Measurements from ENCODE around the gene TNIK. TPM values are rescaled to one million over a fixed set of nuclear protein-coding genes. Genes with fewer than 3 reads are reported as not detected.

Gene TNIK
- total RNA-seq, 1 donor from 2014 or later, result 38.1 TPM

GRCh38 chr3:171126478-171127209, 333.6 kb downstream of the TNIK start:
- peaks cover 7% of the 10 kb centered on the region for H3K9me3 Mint-ChIP-seq
- H3K4me3 Mint-ChIP-seq, result no peak overlapping the region
- no peak overlapping the region for H3K27ac Mint-ChIP-seq
- no peak for DNase-seq (ENCODE audit: extremely low spot score, unreplicated experiment)
- H3K4me1 Mint-ChIP-seq (ENCODE audit: unreplicated experiment), result peaks cover 14% of the 10 kb centered on the region
- peaks cover 6% of the 10 kb centered on the region for H3K36me3 Mint-ChIP-seq
- no peak for TF ChIP-seq CTCF (conservative IDR thresholded peaks at IDR 0.05)
- no peaks in the 10 kb centered on the region for H3K27me3 Mint-ChIP-seq

- Mint-ChIP-seq H3K4me1 (ENCODE audit: unreplicated experiment) (peaks cover 7% of the 10 kb centered on the region), H3K27ac (no peak overlapping the region), H3K36me3 (peaks cover 6% of the 10 kb centered on the region), H3K27me3 (no peaks in the 10 kb centered on the region), H3K9me3 (peaks cover 7% of the 10 kb centered on the region), H3K4me3 (no peak overlapping the region)
- no peak for DNase-seq (ENCODE audit: extremely low spot score, unreplicated experiment)
- TF ChIP-seq CTCF (conservative IDR thresholded peaks at IDR 0.05), result no peak
These were observed 335.2 kb downstream of the TNIK start for GRCh38 chr3:171125010-171125409.

DNA sequence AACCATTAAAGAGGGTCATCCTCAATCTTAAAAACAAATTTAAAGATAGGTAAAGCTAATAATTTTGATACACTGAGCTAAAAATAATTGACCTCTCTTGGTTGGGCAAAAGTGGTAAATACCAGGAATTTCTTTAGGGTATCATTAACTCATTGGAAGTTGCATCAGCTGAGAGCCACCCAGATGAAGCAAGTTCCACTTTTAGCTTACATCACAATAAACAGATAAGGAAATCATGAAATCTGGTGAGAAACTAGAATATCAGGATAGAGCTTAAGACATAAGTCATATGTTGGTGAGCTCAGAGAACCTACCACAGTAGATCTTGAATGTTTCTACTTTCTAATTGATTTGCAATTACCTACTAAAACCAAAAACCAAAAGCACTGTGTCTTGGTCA, 336.3 kb downstream of the TNIK start:
- Mint-ChIP-seq H3K4me3 (no peak overlapping the region), H3K27ac (no peak overlapping the region), H3K9me3 (no peaks in the 10 kb centered on the region), H3K27me3 (no peaks in the 10 kb centered on the region), H3K36me3 (peaks cover 3% of the 10 kb centered on the region), H3K4me1 (ENCODE audit: unreplicated experiment) (no peaks in the 10 kb centered on the region)
- no peak for DNase-seq (ENCODE audit: extremely low spot score, unreplicated experiment)
- TF ChIP-seq CTCF (conservative IDR thresholded peaks at IDR 0.05), result no peak

DNA sequence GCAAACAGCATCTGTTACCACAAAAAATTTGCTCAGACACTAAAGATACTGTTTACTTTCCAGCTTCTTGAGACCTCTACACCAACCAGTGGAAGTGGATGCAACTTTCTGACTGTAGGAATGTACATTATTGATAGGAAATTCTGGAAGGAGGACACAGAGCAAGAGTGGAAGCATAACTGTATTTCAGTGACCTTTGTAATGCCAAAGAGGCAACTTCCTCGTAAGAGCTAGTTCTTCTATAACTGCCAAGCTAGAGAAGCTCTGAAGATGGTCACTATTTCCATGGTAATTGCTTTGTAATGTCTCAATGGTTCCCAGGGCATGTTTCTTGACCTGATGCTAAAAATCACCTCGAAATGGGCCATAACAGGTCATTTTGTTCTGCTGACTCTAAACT, 337.3 kb downstream of the TNIK start:
- H3K36me3 Mint-ChIP-seq, result peaks cover 3% of the 10 kb centered on the region

DNA sequence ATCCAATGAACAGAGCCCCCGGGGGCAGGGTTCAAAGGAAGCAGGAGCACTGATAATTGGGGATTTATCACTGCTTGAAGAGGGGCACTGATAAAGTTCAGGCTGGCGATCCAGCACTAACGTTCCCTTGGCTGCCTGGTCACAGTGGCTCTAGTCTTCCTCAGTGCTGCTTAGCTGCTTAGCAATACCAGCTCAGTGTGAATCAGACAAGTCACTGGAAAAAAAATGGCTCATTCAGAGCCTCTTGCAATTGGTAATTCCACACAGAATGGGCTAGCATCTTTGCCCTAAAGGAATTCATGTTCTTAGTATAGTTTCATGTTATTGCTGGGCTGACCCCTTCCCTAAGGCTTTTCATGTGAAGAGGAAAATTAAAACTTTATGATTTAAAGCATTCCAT, 338.0 kb downstream of the TNIK start:
- H3K27ac Mint-ChIP-seq, result no peak overlapping the region
- no peaks in the 10 kb centered on the region for H3K4me1 Mint-ChIP-seq (ENCODE audit: unreplicated experiment)
- no peaks in the 10 kb centered on the region for H3K27me3 Mint-ChIP-seq
- no peaks in the 10 kb centered on the region for H3K9me3 Mint-ChIP-seq
- peaks cover 3% of the 10 kb centered on the region for H3K36me3 Mint-ChIP-seq
- no peak for DNase-seq (ENCODE audit: extremely low spot score, unreplicated experiment)
- TF ChIP-seq CTCF (conservative IDR thresholded peaks at IDR 0.05), result no peak
- H3K4me3 Mint-ChIP-seq, result no peak overlapping the region

More for the DNA sequence above, 337.3 kb downstream of the TNIK start:
- Mint-ChIP-seq H3K4me3 (no peak overlapping the region), H3K27me3 (no peaks in the 10 kb centered on the region), H3K9me3 (no peaks in the 10 kb centered on the region), H3K27ac (no peak overlapping the region), H3K4me1 (ENCODE audit: unreplicated experiment) (no peaks in the 10 kb centered on the region)
- DNase-seq (ENCODE audit: extremely low spot score, unreplicated experiment), result no peak
- no peak for TF ChIP-seq CTCF (conservative IDR thresholded peaks at IDR 0.05)
